ENCODE results near the gene SGK1. TPM values are rescaled to one million over a fixed set of nuclear protein-coding genes. Genes with fewer than 3 reads are reported as not detected.

Gene SGK1
- total RNA-seq, 1 donor from 2014 or later = 175 TPM

DNA sequence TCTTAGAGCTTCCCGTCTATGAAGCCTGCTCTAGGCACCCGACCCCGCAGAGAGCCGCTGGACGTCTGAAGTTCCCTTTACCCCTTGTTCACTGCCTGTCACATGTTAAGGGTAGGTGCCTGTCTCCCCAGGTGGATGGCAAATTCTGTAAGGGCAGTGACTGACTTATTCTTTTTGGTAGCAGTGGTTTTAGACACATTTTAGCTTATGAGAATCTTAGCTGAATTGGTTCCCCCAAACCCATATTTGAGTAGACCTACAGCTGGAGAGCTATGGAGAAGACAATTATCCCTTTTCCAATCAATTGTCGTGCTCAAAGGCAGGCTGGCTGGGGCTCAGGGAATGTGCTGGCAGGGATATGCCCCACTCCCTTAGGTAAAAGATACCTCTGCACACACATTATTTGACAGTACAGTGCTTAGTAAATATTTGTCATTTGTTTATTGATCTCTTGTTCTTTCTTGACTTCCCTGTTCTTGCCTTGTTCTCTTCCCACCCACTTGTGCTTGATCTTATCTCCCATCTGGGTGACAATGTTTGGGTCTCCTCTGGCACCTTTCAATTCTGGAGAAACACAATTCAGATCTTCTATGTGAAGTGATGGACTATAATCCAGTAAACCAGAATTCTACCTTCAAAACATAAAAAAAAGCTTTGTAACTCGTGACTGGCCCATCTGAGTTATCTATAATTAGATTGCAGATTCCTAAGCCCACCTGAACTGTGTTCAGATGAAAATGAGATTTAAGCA, 151.2 kb downstream of the SGK1 start:
- TF ChIP-seq, protein P1, sequence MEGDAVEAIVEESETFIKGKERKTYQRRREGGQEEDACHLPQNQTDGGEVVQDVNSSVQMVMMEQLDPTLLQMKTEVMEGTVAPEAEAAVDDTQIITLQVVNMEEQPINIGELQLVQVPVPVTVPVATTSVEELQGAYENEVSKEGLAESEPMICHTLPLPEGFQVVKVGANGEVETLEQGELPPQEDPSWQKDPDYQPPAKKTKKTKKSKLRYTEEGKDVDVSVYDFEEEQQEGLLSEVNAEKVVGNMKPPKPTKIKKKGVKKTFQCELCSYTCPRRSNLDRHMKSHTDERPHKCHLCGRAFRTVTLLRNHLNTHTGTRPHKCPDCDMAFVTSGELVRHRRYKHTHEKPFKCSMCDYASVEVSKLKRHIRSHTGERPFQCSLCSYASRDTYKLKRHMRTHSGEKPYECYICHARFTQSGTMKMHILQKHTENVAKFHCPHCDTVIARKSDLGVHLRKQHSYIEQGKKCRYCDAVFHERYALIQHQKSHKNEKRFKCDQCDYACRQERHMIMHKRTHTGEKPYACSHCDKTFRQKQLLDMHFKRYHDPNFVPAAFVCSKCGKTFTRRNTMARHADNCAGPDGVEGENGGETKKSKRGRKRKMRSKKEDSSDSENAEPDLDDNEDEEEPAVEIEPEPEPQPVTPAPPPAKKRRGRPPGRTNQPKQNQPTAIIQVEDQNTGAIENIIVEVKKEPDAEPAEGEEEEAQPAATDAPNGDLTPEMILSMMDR (conservative IDR thresholded peaks at IDR 0.05; ENCODE audit: low read depth, low read length) = no peak
- no peak for DNase-seq (ENCODE audit: low read depth)
- no peak overlapping the region for H3K4me3 ChIP-seq (ENCODE audit: low read depth, low read length)

DNA sequence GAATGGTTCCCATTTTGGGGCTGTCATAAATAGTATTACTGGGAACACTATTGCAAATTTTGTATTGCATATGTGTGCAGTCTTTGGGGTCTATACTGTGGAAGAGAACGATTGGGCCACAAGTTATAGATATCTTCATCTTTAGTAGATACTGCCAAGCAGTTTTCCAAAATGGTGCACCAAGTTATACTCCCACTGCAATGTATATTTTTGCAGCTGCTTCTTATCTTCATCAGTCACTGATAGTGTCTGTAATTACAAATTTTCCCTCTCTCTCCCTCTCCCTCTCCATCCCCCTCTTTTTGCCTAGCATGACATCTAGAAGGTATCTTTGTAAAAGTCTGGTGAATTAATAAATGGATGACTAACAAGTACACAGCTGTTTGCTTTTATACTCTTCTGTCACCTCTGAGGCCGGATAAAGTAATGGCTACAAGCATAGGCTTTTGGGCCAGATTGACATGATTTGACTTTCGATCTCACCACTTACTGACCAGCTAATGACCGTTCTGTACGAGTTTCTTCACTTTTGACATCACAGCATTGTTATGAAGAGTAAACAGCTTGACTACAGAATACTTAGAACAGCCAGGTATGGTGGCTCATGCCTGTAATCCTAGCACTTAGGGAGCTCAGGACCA, 152.2 kb downstream of the SGK1 start:
- no peak overlapping the region for H3K4me3 ChIP-seq (ENCODE audit: low read depth, low read length)
- DNase-seq (ENCODE audit: low read depth) = no peak
- TF ChIP-seq, protein P1 (conservative IDR thresholded peaks at IDR 0.05; ENCODE audit: low read depth, low read length) = no peak

DNA sequence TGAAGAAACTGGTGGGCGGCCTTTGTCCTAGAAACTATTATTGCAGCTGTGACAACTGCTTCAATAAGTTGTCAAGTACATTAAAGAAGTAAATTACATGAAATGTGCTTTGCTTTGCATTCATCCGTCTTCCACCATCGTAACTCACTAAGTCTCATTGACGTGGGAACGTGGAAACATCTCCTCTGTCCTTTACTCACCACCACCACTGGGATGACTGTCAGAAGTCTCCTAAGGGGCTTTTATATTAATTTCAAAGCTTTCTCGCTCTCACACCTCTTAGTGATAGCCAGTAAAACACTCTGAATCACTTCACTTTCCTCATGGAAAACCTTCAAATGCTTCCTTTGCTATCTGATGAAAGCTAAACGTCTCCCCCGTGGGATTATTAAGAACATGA, 153.6 kb downstream of the SGK1 start:
- TF ChIP-seq, protein P1 (conservative IDR thresholded peaks at IDR 0.05; ENCODE audit: low read depth, low read length) = no peak
- DNase-seq (ENCODE audit: low read depth) = no peak
- no peak overlapping the region for H3K4me3 ChIP-seq (ENCODE audit: low read depth, low read length)

DNA sequence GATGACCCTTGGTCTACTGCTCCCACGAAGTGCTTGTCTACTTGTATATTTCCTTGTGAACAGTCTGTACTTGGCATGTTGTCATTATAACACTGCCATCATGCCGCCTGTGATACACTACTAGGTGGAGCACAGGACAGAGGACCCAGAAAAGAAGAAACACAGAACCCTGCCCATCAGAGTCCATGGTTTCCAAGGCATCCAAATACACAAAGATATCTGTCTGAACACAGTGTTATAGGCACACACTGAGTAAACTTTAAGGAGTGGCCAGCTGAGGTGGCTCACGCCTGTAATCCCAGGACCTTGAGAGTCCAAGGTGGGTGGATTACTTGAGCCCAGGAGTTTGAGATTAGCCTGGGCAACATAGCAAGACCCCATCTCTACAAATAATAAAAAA, 155.0 kb downstream of the SGK1 start:
- TF ChIP-seq, protein P1 (conservative IDR thresholded peaks at IDR 0.05; ENCODE audit: low read depth, low read length) = no peak
- no peak for DNase-seq (ENCODE audit: low read depth)
- H3K4me3 ChIP-seq (ENCODE audit: low read depth, low read length) = no peak overlapping the region

DNA sequence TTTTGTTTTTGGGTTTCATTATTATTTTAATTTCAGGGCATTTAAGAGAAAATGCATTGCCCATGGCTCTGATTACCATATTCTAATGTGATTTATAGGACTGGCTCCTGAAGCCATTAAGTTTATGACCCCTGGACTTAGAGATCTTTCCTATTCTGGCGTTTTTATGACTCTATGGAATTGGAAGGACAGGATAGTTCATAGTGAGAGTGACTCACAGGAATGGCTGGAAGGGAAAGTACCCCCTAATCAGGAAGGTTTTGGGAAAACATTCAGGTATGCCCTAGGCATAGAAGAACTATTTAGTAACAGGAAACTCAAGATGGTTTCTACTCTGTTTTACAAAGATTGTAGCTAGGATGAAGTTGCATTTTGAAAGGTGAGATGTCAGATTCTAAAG, 156.9 kb downstream of the SGK1 start:
- no peak for DNase-seq (ENCODE audit: low read depth)

DNA sequence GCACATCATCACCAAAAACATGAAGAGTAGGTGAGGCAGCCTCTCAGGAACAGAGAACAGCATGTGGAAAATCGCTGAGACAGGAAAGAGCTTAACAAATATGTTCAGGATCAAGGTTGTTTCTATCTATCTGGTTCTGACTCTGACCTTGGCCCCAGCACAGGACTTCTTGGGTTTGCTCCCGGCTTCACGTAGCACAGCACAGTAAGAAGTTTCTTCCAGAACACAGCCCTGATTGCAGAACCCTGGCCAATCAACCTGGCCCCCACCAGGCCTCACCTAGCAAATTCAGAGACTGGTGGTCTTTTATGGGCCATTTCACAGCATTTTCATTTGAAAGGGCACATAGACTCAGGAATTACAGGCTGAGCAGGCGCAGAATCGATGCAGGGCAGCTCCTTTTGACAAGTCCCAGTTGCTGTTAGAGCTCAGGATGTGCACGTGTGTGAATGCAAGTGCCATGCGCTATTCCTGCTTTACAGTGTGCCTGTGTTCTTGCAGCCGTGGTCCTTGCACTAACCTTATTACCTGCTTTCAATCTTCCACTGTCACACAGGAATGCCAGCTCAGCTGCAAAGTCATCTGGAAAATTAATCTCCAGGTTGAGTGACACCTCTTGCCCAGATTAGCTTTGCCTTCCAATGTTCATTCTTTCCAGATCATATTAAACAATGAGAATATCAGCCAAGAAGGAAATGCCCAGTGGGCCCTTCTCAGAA, 165.0 kb downstream of the SGK1 start:
- TF ChIP-seq, protein P1 (conservative IDR thresholded peaks at IDR 0.05; ENCODE audit: low read depth, low read length) = no peak
- no peak overlapping the region for H3K4me3 ChIP-seq (ENCODE audit: low read depth, low read length)
- DNase-seq (ENCODE audit: low read depth) = no peak

More for the DNA sequence above, 156.9 kb downstream of the SGK1 start:
- H3K4me3 ChIP-seq (ENCODE audit: low read depth, low read length) = no peak overlapping the region
- TF ChIP-seq, protein P1 (conservative IDR thresholded peaks at IDR 0.05; ENCODE audit: low read depth, low read length) = no peak

Measured in epithelial cell of proximal tubule (primary cell).